PFSK-1 (cell line): ENCODE results near the gene IAPP.

Experiments used
- FOXP2 ChIP-seq: optimal IDR thresholded peaks from 2 replicates; pipeline ENCODE3; 2011; ENCODE audit warnings: borderline replicate concordance, control low read depth, inconsistent platforms; ENCODE audit not compliant: insufficient read depth; ENCODE audit errors: extremely low read length, extremely low read depth
- POLR2AphosphoS5 ChIP-seq: IDR thresholded peaks from 2 replicates; pipeline ENCODE4 v1.6.1; 2012; ENCODE audit warnings: low read depth, mild to moderate bottlenecking, control low read depth, low read length, moderate library complexity
- REST ChIP-seq, 2 experiments: IDR thresholded peaks; 2 replicates each; pipeline versions ENCODE4 v1.6.1 to v1.8.0; 2011 to 2012; ENCODE audit warnings: low read depth in 2 of 2, low read length in 2 of 2, control low read depth in 1 of 2, inconsistent platforms in 1 of 2, mild to moderate bottlenecking in 1 of 2, moderate library complexity in 1 of 2; ENCODE audit not compliant: insufficient read depth in 1 of 2
- SIN3A ChIP-seq: IDR thresholded peaks from 2 replicates; pipeline ENCODE4 v1.6.1; 2012; ENCODE audit warnings: mild to moderate bottlenecking, low read length, moderate library complexity, borderline replicate concordance; ENCODE audit not compliant: insufficient read depth
- TAF1 ChIP-seq: IDR thresholded peaks from 2 replicates; pipeline ENCODE4 v1.6.1; 2012; ENCODE audit warnings: low read length, control low read depth, borderline replicate concordance; ENCODE audit not compliant: insufficient read depth

- TF ChIP-seq POLR2AphosphoS5 (no peak), TAF1 (no peak), REST (IDR thresholded peaks at IDR 0.05; ENCODE audit: insufficient read depth in 1 of 2, low read depth in 2 of 2, low read length in 2 of 2) (no peak), SIN3A (no peak), FOXP2 (no peak)
Measured at GRCh38 chr12:21336656-21337055, 36.0 kb upstream of the IAPP start.
